GM18867 (cell line): Measurements from ENCODE around the gene LMX1B.

Source experiments
- ATAC-seq: cut with Tn5 transposase; IDR thresholded peaks from one replicate; pipeline ENCODE4 v1.9.1; 2021; ENCODE audit warnings: mild to moderate bottlenecking, moderate library complexity; ENCODE audit not compliant: unreplicated experiment

LMX1B gene

DNA sequence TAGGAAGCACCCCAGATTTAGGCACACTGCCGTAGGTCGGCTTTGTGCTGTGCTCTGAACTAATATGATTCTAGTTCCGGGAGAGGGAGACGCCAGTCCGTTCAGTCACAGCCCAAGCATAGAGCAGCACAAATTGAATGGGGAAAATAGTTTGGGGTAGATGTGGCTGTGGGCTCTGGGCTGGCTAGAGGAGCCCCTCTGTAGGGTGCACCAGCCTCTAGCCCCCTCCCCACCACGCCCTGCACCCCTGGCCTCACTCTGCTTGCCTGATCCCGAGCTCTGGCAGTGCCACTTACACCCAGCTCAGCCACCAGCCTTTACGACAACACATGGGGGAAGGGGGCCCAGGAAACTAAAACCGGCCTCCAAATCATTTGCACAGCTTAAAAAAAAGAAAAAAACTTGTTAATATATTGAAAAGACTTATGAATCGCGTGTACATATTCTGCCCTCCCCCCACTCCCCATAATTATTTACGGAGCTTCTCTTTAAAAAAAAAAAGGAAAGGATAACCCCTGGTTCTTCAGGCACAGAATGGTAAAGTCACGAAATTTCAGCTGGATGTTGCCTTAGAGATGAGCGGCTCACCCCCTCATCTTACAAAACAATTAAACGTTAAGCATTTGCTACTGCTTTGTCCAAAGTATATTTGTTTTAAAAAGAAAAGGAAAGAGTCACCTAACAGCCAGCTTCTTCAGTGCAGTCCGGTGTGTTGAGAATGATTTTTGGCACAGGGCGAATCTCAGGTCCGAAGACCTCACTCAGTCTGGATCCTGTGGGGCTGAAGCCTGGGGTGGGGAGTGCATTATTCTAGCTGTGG is 3.5 kb downstream of the LMX1B start:
- ATAC-seq = no peak

DNA sequence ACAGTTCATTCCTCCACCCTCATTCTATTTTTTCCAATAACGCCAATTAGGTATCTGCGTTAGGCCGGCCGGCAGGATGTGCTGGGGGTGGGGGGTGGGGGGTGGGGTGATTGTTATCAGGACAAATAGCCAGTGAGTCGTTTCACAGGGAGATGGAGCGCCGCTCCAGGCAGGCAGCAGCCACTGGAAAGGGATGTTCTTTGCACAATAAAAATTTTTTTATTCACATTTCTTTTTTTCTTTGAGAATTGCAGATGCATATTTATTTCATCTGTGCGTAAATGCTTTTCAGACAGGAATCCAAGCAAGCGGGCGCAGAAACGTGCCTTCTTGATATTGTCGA is 4.1 kb downstream of the LMX1B start:
- ATAC-seq = no peak

DNA sequence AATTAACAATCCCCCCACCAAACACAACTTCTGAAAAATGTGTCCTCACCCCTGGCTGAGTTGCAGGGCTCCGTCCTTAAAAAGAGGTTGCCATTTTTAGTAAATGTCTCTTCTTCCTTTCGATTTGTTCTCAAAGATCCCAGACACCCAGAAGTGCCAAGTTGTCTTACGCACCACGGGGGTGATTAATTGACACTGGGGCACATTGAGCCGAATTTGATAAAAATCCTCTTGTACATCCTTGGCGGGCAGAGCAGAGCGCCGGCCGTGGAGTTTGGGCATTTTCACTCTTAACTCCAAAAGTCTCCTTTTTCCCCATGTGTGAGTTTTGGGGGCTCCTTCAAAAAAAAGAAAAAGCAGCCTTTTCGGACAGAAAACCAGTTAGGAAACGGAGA is 4.5 kb downstream of the LMX1B start:
- ATAC-seq = no peak

DNA sequence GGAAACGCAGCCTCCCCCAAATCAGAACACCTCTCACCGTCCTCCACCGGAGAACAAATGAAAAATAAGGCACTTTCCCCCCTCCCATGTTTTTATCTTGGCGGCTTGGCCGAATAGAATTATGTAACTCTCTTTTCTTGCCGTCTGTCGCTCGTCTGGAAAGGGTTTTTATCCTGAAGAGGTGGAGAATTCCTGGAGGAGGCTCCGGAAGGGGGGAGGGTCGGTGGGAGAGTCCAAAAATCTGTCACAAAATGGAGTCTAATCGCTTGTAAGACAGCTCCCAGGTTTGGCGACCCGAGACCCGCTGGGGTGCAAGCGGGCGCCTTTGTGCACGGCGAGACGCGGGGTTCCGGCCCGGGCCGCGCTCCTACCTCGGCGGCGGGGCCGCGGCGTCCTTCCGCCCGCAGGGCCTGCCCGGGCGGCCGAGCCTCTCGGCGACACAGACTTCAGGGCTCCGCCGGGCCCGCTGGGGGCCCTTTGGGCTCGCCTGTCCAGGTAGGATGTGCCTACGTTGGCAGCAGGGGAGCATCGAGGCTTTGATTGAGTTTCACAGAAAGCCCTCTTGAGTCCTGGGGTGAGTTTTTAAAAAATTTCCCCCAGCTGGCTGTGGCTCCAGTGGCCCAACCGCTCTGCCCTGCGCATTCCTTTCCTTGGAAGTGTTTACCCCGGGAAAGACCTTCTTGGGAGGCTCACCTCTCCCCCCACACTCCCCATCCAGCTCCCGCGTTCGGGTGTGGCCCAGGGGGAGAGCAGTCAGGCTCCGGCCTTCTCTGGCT is 5.0 kb downstream of the LMX1B start:
- ATAC-seq = no peak

DNA sequence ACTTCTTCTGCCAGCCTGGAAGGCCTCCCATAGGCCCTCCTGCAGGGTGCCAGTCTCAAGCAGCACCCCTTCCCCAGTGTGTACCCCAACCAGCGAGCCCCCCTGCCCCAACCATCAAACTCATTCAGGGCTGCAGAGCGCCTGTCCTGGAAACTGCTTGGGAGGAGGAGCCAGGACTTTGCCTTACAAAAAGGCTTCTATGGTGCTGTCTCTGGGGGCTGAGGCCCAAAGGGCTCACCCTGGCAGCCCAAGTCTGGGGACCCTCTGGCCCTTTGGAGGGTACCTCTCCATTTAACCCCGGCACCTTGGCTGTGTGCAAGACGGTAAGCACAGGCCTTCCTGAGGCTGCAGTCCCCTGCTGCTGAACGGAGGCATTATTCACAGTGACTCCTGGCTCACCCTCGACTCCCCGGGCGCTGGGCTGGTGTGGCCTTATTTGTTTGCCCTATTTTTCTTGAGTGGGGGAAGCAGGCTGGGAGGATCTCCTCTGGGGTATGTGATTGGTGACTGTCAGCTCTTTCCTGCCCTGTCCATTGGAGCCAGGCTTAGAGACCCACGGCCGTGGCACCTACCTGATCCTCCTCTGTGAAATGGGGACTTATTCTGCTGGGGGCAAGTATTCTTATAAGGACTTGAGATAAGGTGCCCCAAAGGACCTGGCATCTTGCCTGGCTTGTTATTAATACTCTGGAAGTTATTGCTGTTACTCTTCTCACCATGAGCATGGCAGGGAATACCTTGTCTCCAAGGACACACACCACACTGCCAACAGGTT is 5.8 kb downstream of the LMX1B start:
- ATAC-seq = no peak

DNA sequence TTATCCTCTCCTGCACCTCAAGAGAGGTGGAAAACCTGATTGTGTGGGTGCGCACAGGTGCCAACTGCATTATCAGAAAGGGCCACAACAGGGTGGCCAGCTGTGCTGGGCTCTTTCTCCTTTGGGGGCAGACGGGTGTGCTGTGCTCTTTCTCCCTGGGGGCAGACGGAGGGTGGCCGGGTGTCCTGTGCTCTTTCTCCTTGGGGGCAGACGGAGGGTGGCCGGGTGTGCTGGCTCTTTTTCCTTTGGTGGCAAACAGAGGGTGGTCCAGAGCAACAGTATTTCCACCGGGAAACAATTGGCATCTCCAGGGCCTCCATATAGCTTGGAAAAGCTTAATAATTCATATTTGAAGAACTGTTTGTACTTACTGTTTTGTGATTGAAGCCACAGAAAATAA is 6.8 kb downstream of the LMX1B start:
- no peak for ATAC-seq

DNA sequence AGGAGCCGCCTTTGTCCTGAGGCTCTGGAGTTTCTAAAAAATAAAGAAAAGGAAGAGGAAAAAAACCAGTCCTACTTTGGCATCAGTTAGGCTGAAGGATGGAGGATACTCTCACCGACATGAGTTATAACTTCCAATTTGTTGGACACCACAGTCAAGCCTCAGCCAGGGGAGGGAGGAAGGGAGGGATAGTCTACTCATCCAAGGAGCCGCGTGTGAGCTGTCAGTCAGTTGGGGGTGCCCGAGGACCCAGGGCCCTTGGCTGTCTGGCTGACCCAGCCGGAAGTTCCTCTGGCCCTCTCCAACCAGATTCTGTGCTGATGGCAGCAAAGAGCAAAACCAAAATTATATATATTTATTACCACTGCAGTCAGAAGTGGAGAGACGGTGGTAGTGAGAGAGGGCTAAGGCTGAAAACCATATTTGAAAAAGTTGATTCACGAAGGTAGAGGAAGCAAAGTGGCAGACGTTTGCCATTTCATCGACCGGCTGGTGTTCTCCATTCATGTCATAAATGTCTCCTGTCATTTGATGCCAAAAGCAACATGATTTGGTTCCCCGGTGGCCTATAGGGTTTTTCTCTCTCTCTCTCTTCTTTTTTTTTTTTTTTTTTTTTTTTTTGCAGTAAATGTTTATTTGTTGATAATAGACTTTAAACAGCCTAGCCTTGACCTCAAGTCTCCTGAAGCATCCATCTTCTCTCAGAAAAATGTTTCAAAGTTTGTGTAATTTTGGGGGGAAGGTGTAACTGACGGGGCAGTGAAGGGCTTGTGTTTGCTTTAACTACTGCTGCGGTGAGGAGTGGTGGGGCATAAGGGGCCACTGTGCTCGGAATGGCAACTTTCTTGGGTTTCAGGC is 7.6 kb downstream of the LMX1B start:
- no peak for ATAC-seq

DNA sequence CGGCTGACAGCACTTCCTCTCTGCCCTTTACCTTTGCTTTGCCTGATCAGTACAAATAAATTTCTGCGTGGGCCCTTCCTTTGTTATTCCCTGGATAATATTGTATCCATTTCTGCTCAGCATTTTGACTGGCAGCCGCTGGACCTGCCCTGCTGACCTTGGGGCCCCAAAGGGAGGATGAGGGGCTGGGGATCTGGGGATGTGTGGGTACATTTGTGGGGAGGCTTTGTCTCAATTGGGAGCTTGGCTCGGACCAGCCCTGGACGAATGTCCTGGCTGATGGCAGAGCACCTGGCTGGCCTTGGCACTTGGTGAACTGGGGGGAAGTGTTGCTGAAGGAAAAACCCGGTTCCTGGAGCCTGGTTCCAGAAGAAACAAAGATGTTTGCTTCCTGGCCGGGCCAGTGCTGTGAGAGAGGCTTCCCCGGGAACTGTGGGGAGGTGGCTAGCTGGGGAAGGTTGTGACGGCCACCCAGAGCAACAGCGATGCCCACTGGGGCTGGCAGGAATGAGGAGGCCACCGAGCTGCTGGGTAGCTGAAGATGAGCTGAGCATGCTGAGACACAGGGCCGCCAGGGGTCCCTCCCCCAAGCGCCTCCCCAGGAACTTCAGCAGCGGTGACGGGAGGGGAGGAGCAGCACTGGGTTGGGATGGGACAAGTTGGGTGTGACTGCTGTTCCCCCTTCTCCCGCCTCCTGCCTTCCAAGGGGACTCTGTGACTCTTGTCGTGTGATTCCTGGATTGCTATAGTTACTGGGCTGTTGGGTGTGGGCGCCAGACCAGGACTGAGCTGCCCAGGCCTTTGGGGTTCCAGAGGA is 8.4 kb downstream of the LMX1B start:
- no peak for ATAC-seq

DNA sequence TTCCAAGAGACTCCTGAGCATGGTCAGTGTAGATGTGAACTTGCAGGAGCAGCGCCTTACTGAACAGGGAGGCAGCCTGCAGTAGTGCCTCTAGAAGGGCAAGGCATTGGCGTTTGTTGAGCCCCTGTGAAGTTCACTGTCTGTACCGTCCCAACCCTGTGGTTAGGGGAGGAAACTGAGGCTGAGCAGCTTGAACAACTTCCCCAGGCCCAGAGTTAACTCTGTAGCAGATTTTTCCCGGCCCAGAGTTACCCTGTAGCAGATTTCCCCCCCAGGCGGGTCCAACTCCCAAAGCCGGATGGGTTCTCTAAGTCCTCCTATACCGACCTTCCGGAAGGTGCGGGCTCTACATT is 9.6 kb downstream of the LMX1B start:
- no peak for ATAC-seq

DNA sequence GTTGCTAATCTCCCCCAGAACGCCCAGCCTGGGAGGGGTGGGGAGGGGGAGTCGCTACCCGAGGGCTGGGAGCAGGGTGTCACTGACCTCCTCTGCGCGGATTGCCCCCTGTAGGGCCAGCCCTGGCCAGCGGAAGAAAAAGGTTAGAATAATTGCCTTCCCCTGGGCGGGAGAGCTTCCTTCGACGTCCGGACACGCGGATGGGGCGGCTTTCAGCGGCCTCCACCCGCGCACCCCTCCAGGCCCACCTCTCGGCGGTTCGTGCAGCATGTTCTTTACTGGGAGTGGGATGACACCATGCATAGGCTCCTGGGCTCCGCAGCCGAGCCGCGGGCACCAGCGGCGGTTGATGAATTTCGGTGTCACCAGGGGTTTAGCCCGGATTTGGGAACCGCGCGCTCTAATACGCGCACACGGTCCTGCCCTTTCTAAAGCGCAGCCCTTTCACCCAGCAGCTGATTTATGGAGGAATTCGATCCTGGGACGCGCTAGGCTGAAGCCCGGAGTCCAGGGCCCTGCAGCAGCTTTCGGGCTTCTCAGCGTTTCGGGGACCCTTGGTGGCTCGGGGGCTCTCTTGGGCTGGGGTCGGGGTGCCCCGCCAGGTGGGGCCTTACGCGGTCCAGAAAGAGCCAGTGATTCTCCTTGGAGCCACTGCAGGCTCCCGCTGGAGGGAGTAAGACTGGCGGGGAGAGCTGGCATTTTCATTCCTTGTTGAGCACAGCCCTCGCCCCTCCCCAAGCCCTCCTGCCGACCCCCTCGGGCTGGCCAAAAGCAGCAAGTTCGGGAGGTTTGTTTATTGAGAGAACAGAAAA is 10.1 kb downstream of the LMX1B start:
- ATAC-seq = no peak

DNA sequence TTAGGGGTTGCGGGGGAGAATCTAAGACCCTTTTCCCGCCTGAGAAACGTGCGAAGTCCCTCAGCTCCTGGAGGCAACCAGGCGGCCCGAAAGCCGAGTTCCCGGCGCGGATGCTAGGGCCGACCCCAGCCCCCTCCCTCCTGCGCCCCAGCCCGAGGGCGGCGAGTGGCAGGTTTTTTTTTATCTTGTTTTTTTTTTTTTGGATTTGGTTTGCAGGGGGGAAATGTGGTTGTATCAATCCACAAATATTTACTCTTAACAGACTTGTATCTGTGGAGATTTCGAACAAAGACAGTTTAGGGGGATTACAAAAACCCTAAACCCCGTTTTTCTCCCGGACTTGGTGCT is 10.7 kb downstream of the LMX1B start:
- no peak for ATAC-seq

DNA sequence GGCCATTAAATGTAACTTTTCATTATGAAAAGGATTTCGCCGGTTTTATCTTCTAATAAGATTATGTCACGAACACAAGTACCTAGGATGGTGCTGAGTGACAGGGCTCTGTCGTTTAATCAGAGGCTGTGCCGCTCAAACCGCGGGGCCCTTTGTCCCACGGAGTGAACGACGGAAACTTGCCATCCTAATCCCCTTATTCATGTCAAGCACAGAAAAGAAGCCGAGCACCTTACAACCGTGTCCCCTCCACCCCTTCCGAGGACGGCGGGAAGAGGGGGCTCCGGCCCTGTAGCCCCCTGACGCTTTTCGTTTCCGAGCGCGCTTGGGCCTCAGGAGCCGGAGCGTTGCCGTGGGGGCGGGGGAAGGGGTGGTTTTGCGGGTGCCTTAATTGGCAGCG is 11.2 kb downstream of the LMX1B start:
- ATAC-seq = no peak

DNA sequence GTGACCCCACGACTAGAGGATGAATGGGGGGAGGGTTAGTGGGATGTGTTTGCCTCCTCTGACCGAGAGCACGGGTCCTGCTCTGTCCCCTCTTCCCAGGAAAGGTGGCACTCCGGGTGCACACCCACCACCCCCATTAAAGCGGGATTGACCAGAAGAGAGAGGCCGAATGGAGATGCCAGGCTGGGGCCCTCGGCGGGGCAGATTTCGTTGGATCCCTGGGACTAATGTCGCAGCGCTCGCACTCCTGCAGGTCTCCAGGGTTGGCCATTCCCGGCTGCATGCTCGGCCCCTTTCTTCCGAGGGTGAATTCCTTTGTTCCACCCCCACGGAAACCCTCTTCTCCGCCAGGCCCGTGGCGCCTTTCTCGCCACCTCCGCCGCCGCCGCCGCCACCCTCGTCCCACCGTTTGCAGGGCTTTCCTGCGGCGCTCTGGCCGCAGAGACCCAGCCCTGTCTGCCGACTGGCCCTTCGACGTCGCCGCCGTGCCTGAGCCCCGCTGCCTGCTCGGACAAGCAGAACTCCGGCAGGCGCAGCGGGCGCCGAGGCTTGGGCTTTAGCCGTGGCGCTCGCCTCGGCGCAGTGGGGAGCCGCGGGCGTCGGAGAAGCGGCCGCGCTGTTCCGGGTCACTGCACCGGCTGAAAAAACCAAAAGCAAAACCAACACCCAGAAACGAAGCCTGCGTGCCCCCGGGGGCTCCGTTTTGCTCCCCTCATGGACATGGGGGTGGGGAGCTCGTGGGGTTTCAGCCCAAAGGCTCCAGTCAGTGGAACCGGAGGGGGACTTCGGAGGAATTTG is 11.8 kb downstream of the LMX1B start:
- no peak for ATAC-seq

DNA sequence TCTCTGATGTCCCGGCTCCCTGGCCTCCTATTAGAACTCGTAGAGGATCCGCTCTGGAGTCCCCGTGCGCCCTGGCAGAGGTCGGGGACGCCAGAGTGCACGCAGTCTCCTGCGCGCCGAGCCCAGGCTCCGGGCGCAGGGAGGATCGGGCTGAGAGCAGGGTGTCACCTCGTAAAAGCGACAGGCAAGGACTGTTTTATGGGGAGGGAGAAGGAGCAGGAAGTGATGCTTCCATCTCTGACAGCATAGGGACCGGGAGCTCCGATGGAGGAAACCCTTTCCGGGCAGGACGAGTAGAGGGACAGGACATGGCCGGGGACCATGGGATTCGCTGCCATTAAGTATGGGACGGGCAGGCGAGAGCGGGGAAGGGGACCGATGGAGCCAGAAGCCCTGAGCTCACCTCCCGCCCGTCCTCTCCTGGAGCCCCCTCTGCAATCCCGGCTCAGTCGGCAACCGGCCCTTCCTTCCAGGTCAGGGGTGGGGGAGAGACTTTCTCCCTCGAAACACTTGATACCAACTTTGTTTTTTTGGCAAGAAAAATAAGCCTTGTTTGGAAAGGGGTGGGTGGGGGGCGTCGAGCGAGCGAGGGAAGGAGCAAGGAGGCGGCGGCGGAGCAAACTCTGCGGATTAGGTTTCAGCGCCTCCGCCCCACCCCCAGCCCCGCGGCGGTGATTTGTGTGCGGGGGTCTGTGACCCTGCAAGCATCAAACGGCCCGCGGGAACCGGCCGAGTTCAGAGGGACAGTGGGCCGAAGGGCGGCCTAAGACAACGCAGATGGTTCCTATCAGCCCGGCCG is 12.6 kb downstream of the LMX1B start:
- no peak for ATAC-seq

DNA sequence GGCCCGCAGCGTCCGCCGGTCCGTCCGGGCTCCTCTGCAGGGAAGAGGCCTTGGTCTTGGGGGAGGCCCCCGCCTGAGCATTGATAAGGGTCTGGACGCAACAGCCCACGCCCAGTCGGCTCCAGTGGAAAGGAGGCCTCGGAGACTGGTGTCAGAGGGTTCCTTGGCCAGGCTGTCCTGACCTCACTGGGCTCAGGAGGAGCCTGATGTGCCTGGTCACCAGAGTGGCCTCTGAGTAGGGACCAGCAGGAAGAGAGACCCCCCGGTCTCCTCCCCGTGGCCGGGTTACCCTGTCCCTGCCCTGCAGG is 13.2 kb downstream of the LMX1B start:
- ATAC-seq = no peak

DNA sequence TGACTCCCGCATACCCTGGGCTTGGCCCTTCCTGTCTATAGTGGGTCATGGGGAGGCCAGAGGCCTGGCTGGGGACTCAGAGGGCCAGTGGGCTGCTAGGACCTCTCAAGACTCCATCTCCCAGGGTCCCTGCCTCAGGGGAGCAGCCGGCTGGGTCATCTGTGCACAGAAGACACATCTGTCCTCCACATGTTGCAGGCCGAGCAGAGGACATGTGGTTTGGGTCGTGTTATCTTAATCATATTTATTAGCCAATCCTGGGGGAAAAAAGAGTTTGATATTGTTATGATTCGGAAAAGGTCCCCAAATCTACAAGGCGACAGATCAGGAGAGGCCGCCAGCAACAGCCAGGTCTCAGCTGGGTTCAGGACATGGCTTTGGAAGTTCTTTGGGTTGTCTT is 14.4 kb downstream of the LMX1B start:
- ATAC-seq = no peak

DNA sequence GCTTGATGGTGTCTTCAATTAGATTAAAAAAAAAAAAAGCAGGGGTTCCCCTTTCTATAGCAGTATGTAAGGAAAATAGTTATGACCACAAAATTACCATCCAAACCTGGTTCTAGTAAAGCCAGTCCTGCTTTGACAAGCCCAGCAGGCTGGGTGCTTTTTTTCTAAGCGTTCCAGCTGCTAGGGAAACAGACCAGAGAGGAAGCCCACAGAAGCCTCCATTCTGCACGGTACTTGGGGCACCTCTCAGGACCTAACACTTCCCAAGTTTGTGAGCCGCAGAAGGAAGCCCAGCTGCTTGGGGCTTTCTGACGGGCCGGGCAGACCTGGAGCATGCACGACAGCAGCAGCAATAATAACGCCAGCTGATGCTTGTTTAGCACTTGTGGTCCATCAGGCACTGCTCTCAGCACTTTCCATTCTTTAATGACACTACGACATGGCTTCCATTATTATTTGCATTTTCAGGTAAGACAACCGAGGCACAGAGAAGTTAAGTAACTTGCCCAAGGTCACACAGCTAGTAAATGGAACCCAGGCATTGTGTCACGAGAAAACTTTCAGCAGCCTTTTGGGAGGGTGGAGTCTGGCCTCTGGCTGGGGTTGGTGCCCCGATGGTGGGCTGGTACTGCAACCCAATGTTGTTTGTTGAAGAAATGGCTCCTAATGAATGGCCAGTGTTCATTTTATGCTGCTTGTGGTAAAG is 15.4 kb downstream of the LMX1B start:
- no peak for ATAC-seq
